Ishikawa (cell line): ENCODE measurements around the gene NIPA2.

ENCODE experiments used
- EGR1 ChIP-seq: IDR thresholded peaks from 2 replicates; pipeline ENCODE4 v1.6.1; 2012
- EP300 ChIP-seq: IDR thresholded peaks from 2 replicates; pipeline ENCODE4 v1.6.1; 2012; ENCODE audit warnings: borderline replicate concordance
- RAD21 ChIP-seq: IDR thresholded peaks from 2 replicates; pipeline ENCODE4 v1.6.1; 2012; ENCODE audit warnings: low read depth

DNA sequence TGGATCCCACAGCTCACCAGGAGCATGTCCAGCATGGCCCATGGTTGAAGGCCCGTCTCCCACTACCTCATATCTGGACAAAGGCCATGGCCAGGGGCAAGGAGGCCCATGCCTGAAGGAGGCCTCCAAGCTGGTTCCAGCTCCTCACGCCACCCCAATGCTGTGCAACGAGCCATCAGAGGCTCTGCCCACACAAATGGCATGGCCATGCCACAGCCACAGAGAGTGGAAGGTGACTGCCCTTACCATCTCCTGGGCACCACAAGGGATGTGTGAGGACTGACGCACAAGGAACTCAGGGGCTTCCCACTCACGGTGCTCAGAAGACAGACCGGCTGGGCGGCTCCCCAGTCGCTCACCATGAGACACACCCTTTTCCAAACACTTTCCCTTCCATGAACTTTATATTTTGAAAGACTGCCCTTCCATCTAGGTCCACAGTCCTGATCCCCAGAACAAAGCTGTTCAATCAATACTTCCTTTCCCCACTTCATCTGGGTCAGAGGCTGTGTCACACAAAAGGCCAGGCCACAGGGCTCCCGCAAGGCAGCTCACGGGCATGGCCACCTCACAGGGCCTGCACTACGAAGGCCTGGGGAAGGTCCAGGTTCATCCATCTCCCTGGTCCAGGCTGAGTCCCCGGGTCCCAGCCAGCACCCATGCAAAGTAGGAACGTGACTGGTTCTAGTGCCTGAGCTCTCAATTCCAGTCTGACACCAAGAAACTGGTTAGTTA, 75.3 kb downstream of the NIPA2 start:
- TF ChIP-seq EP300 (no peak), EGR1 (no peak), RAD21 (no peak)
